Gastrocnemius medialis (tissue), 4 donors: Measurements from ENCODE around the gene CFAP69.

Experiments
- POLR2A ChIP-seq, 2 donors: fragments of 450-650 bp; IDR thresholded peaks; one replicate each; pipeline ENCODE4 v1.6.1; 2017; ENCODE audit warnings: antibody characterized with exemption in 2 of 2, mild to moderate bottlenecking in 2 of 2, moderate library complexity in 2 of 2
- TF ChIP-seq, protein P1 (sequence below), 5 experiments: fragments of 450-650 bp in 3 of 5; fragments of 200-600 bp in 2 of 5; sonication (generic) in 2 of 5; IDR thresholded peaks in 4 of 5; conservative IDR thresholded peaks in 1 of 5; 1 replicate in 4 of 5; 2 replicates in 1 of 5; pipeline ENCODE4 v1.5.1; 2016 to 2019; ENCODE audit warnings: antibody characterized with exemption in 5 of 5, mild to moderate bottlenecking in 3 of 5, moderate library complexity in 3 of 5

DNA sequence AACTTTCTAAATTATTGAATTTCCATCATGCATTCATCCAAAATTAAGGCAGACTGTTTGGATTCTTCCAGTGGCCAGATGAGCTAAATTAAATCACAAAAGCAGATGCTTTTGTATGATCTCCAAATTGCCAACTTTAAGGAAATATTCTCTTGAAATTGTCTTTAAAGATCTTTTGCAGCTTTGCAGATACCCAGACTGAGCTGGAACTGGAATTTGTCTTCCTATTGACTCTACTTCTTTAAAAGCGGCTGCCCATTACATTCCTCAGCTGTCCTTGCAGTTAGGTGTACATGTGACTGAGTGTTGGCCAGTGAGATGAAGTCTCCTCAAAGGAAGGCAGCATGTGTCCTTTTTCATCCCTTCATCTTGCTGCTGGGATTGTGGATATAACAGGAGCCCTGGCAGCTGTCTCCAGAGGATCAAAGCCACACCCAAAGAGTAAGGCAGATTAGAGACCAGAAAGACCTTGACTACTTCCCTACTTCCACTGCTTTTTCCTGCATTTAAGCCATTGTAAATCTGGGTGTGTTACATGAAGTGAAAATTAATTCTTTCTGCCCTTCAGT, 8.2 kb upstream of the CFAP69 start:
- TF ChIP-seq, protein P1, sequence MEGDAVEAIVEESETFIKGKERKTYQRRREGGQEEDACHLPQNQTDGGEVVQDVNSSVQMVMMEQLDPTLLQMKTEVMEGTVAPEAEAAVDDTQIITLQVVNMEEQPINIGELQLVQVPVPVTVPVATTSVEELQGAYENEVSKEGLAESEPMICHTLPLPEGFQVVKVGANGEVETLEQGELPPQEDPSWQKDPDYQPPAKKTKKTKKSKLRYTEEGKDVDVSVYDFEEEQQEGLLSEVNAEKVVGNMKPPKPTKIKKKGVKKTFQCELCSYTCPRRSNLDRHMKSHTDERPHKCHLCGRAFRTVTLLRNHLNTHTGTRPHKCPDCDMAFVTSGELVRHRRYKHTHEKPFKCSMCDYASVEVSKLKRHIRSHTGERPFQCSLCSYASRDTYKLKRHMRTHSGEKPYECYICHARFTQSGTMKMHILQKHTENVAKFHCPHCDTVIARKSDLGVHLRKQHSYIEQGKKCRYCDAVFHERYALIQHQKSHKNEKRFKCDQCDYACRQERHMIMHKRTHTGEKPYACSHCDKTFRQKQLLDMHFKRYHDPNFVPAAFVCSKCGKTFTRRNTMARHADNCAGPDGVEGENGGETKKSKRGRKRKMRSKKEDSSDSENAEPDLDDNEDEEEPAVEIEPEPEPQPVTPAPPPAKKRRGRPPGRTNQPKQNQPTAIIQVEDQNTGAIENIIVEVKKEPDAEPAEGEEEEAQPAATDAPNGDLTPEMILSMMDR (IDR thresholded peaks at IDR 0.05 in 4 of 5, conservative IDR thresholded peaks at IDR 0.05 in 1 of 5) = no peak
- no peak for TF ChIP-seq POLR2A (IDR thresholded peaks at IDR 0.05)
